KMS-11 (cell line): ENCODE results near the gene IFNL1.
"Not testable (repeated sequence)": the region's sequence is repeated elsewhere in the genome, so short reads cannot be mapped to it uniquely, and the experiment has no call there.

Experiments used
- H2AFZ ChIP-seq: fragments of 200-600 bp; sonication (generic); 2 replicates; pipeline ENCODE4 v1.6.1; 2016; ENCODE audit warnings: antibody characterized with exemption, mixed run types, low read depth
- H3K27ac ChIP-seq: fragments of 200-600 bp; sonication (generic); 2 replicates; pipeline ENCODE4 v1.6.1; 2016; ENCODE audit warnings: mild to moderate bottlenecking, mixed run types
- H3K27me3 ChIP-seq: fragments of 200-600 bp; sonication (generic); 2 replicates; pipeline ENCODE4 v1.6.1; 2017; ENCODE audit warnings: mild to moderate bottlenecking, low read depth, mixed run types, moderate library complexity; ENCODE audit not compliant: insufficient read depth
- H3K36me3 ChIP-seq: fragments of 200-600 bp; sonication (generic); 2 replicates; pipeline ENCODE4 v1.6.1; 2017; ENCODE audit warnings: mild to moderate bottlenecking, mixed run types; ENCODE audit not compliant: insufficient read depth
- H3K4me1 ChIP-seq: fragments of 200-600 bp; sonication (generic); 2 replicates; pipeline ENCODE4 v1.6.1; 2016; ENCODE audit warnings: mild to moderate bottlenecking, low read depth, mixed run types; ENCODE audit not compliant: poor library complexity, severe bottlenecking
- H3K4me2 ChIP-seq: fragments of 200-600 bp; sonication (generic); 2 replicates; pipeline ENCODE4 v1.7.0; 2016; ENCODE audit warnings: mild to moderate bottlenecking, mixed run types
- H3K4me3 ChIP-seq: fragments of 200-600 bp; sonication (generic); IDR thresholded peaks from 2 replicates; pipeline ENCODE4 v1.6.1; 2017; ENCODE audit warnings: low read depth, low read length, mixed read lengths; ENCODE audit not compliant: insufficient read depth
- H3K79me2 ChIP-seq: fragments of 200-600 bp; sonication (generic); 2 replicates; pipeline ENCODE4 v1.6.1; 2016; ENCODE audit warnings: low read depth, mixed run types; ENCODE audit not compliant: insufficient read depth
- H3K9ac ChIP-seq: fragments of 200-600 bp; sonication (generic); 2 replicates; pipeline ENCODE4 v1.6.1; 2016; ENCODE audit warnings: mild to moderate bottlenecking, mixed run types
- H4K20me1 ChIP-seq: fragments of 200-600 bp; sonication (generic); 2 replicates; pipeline ENCODE4 v1.6.1; 2016; ENCODE audit warnings: mild to moderate bottlenecking, mixed run types; ENCODE audit not compliant: insufficient read depth
- CTCF ChIP-seq: fragments of 200-600 bp; sonication (generic); conservative IDR thresholded peaks from 2 replicates; pipeline ENCODE4 v1.6.1; 2017; ENCODE audit warnings: low read depth, mild to moderate bottlenecking, antibody characterized with exemption, low read length, moderate library complexity, mixed read lengths

The IFNL1 gene

GRCh38 chr19:39270036-39270871, 26.0 kb upstream of the IFNL1 start:
- Histone ChIP-seq H3K4me3 (no peak overlapping the region), H4K20me1 (no peaks in the 10 kb centered on the region), H3K27ac (no peak overlapping the region), H3K9ac (no peak overlapping the region), H2AFZ (no peak overlapping the region), H3K79me2 (no peaks in the 10 kb centered on the region), H3K4me1 (no peaks in the 10 kb centered on the region), H3K4me2 (no peak overlapping the region), H3K36me3 (no peaks in the 10 kb centered on the region), H3K27me3 (no peaks in the 10 kb centered on the region)
- TF ChIP-seq CTCF = no peak

GRCh38 chr19:39273859-39274258, 22.3 kb upstream of the IFNL1 start:
- not testable (repeated sequence) for H3K9ac ChIP-seq, H4K20me1 ChIP-seq, H3K27me3 ChIP-seq, H2AFZ ChIP-seq, H3K79me2 ChIP-seq, H3K4me3 ChIP-seq, H3K27ac ChIP-seq, H3K36me3 ChIP-seq, H3K4me2 ChIP-seq, H3K4me1 ChIP-seq

- Histone ChIP-seq H3K4me3 (no peak overlapping the region), H3K36me3 (no peaks in the 10 kb centered on the region), H3K27me3 (no peaks in the 10 kb centered on the region), H2AFZ (no peak overlapping the region), H3K4me1 (no peaks in the 10 kb centered on the region), H4K20me1 (no peaks in the 10 kb centered on the region), H3K79me2 (no peaks in the 10 kb centered on the region), H3K9ac (no peak overlapping the region), H3K27ac (no peak overlapping the region), H3K4me2 (no peak overlapping the region)
- no peak for TF ChIP-seq CTCF
Measured at GRCh38 chr19:39275578-39275977, 20.6 kb upstream of the IFNL1 start.

GRCh38 chr19:39276740-39277139, 19.5 kb upstream of the IFNL1 start:
- H3K4me3 ChIP-seq = no peak overlapping the region
- H3K4me2 ChIP-seq = no peak overlapping the region
- H3K79me2 ChIP-seq = no peaks in the 10 kb centered on the region
- no peaks in the 10 kb centered on the region for H3K4me1 ChIP-seq
- no peak overlapping the region for H3K9ac ChIP-seq
- H3K27me3 ChIP-seq = no peaks in the 10 kb centered on the region
- no peaks in the 10 kb centered on the region for H3K36me3 ChIP-seq
- TF ChIP-seq CTCF = no peak
- no peak overlapping the region for H2AFZ ChIP-seq
- H3K27ac ChIP-seq = no peak overlapping the region
- H4K20me1 ChIP-seq = no peaks in the 10 kb centered on the region

GRCh38 chr19:39277598-39277997, 18.6 kb upstream of the IFNL1 start:
- Histone ChIP-seq H3K79me2 (no peaks in the 10 kb centered on the region), H3K4me1 (no peaks in the 10 kb centered on the region), H3K36me3 (no peaks in the 10 kb centered on the region), H3K4me3 (no peak overlapping the region), H3K4me2 (no peak overlapping the region), H3K27ac (no peak overlapping the region), H4K20me1 (no peaks in the 10 kb centered on the region), H3K27me3 (no peaks in the 10 kb centered on the region), H2AFZ (no peak overlapping the region), H3K9ac (no peak overlapping the region)
- no peak for TF ChIP-seq CTCF
